Measurements from ENCODE around the gene C5orf15.

GRCh38 chr5:134001938-134002731 lies 33.7 kb upstream of the C5orf15 start:
- TF ChIP-seq PATZ1 (CRISPR knock-in tag; IDR thresholded peaks at IDR 0.05; ENCODE audit: borderline replicate concordance) (no peak), ZFP30 (CRISPR knock-in tag; IDR thresholded peaks at IDR 0.05) (no peak), TSHZ2 (CRISPR knock-in tag; IDR thresholded peaks at IDR 0.05) (no peak), GLIS3 (CRISPR knock-in tag; IDR thresholded peaks at IDR 0.05) (no peak), TCF4 (CRISPR knock-in tag; IDR thresholded peaks at IDR 0.05; ENCODE audit: borderline replicate concordance) (no peak)
